GM12865 (cell line): ENCODE results near the gene ATP6V0D1.

ENCODE experiments used
- DNase-seq: peaks from one replicate; pipeline ENCODE4 v3.0.0; 2010; ENCODE audit warnings: low read depth
- H3K4me3 ChIP-seq: 2 replicates; pipeline ENCODE4 v1.5.1; 2011; ENCODE audit warnings: mild to moderate bottlenecking, low read depth, low read length, control low read depth
- CTCF ChIP-seq: IDR thresholded peaks from 2 replicates; pipeline ENCODE4 v1.5.1; 2011; ENCODE audit warnings: low read length, control low read depth, low read depth, inconsistent platforms; ENCODE audit not compliant: insufficient read depth; ENCODE audit errors: missing control alignments

Gene ATP6V0D1

GRCh38 chr16:67448580-67448979, 32.4 kb downstream of the ATP6V0D1 start:
- no peak for DNase-seq
- no peak overlapping the region for H3K4me3 ChIP-seq
- TF ChIP-seq CTCF = no peak

GRCh38 chr16:67447508-67448076, 33.4 kb downstream of the ATP6V0D1 start:
- peak; percentile 68 for DNase-seq
- no peak overlapping the region for H3K4me3 ChIP-seq
- peak; percentile 69 for TF ChIP-seq CTCF

DNA sequence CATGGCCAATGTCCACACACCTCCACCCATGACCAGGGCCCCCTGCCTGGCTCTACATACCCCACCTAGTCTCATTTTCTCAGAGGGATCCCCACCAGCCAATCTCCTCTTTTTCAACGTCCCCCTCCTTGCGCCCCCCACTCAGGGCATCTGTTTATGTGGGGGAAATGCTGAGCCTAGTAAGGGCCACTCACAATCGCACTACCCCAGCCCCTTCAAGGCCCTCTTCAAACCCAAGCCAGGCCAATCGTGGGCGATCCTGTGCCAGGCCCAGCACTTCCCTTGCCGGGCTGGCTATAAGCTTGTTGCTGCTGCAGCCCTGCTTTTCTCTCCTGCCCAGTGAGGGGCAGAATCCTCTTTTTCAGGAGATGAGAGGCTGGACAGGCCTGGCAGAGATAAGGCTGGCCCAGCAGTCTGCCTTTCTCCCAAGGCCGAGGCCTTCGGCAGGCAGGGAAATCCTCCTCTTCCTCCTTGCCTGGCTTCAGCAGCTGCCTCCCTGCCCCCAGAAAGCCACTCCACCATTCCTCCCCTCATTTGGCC, 33.9 kb downstream of the ATP6V0D1 start:
- DNase-seq = no peak
- H3K4me3 ChIP-seq = no peak overlapping the region
- TF ChIP-seq CTCF = no peak

DNA sequence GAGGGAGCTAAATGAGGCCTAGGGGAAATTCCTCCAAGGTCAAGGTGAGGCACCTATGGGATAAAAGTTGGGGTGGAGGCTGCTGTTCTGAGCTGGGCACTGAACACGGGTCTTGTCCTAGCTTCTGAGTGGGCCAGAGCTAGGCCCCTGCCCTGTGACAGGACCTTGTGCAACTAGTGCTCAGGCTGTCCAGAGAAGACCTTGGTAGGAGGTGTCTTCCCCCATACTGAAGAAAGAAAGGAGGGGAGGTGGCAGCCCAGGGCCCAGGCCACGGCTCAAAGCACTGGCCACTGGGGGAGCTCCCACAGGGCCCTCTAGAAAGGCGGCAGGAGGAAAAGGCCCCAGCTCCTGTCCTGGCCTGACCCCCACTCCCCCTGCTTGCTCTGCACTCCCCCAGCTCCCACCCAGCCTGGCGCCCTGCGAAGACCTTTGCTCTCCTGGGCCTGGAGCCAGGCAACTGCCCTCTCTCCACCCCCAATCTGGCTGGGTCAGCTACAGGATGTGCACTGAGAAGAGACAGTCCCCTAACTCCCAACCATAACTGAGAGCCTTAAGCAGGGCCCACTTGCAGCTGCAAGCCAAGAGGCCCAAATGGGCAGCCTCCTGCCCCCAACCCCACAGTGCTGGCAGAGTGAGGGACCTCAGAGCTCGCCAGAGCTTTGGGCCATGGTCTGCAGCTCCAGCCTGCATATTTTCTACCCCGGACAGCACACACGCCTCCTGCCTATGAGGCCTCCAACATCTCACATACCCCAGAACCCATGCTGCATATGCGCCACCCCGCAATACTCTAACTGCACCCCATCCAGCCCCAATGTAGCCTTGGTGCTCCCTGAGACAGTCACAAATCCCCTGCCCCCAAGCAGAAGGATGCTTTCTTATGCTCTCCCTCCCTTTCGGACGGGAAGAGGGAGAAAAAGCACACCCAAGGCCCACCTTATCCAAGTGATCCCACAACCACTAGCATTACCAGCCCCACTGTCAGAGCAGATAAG, 34.7 kb downstream of the ATP6V0D1 start:
- no peak overlapping the region for H3K4me3 ChIP-seq
- no peak for TF ChIP-seq CTCF
- no peak for DNase-seq

GRCh38 chr16:67445441-67445912, 35.5 kb downstream of the ATP6V0D1 start:
- no peak overlapping the region for H3K4me3 ChIP-seq
- no peak for DNase-seq
- no peak for TF ChIP-seq CTCF

DNA sequence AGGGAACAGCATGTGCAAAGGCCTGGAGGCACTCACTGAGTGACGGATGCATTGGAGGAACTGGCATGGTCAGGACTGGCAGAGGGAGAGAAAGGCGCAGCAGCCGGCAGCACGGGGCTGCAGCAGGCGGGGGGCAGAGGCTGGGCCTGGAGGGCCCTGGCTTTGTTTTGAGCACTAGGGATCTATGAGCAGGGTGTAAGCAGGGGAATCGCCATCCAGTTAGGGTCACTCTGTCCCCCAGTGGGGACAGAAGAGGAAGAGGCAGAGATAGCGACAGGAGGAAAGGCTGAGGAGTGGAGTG, 35.9 kb downstream of the ATP6V0D1 start:
- no peak for DNase-seq
- TF ChIP-seq CTCF = no peak

More for the DNA sequence above, 35.9 kb downstream of the ATP6V0D1 start:
- no peak overlapping the region for H3K4me3 ChIP-seq
